ENCODE measurements around the gene CXXC5.

Gene CXXC5

GRCh38 chr5:139667001-139667729, 19.0 kb downstream of the CXXC5 start:
- DNase-seq = no peak

- DNase-seq = no peak
These were observed 19.5 kb downstream of the CXXC5 start for GRCh38 chr5:139667730-139668063.

- no peak for DNase-seq
These were observed 20.1 kb downstream of the CXXC5 start for GRCh38 chr5:139668064-139668880.

GRCh38 chr5:139668924-139669661, 20.9 kb downstream of the CXXC5 start:
- DNase-seq = no peak

GRCh38 chr5:139669662-139670368, 21.7 kb downstream of the CXXC5 start:
- no peak for DNase-seq

GRCh38 chr5:139670369-139671095, 22.4 kb downstream of the CXXC5 start:
- DNase-seq = no peak

GRCh38 chr5:139671096-139671841, 23.1 kb downstream of the CXXC5 start:
- DNase-seq = no peak

- DNase-seq = no peak
These were observed 27.1 kb downstream of the CXXC5 start for GRCh38 chr5:139675213-139675612.

GRCh38 chr5:139675825-139676224, 27.7 kb downstream of the CXXC5 start:
- no peak for DNase-seq

GRCh38 chr5:139676406-139676805, 28.3 kb downstream of the CXXC5 start:
- DNase-seq = no peak

GRCh38 chr5:139676951-139677735, 29.0 kb downstream of the CXXC5 start:
- no peak for DNase-seq

GRCh38 chr5:139677736-139678613, 29.8 kb downstream of the CXXC5 start:
- DNase-seq = no peak

GRCh38 chr5:139678751-139679750, 30.9 kb downstream of the CXXC5 start:
- DNase-seq = no peak

- DNase-seq = no peak
These were observed 32.4 kb downstream of the CXXC5 start for GRCh38 chr5:139680368-139681111.

GRCh38 chr5:139681112-139681458, 32.9 kb downstream of the CXXC5 start:
- no peak for DNase-seq

- DNase-seq = no peak
These were observed 33.3 kb downstream of the CXXC5 start for GRCh38 chr5:139681466-139681865.

Data from activated T-cell treated with anti-CD3 and anti-CD28 coated beads for 4 hours (primary cell).